ENCODE results near the gene ANO10.
"Not testable (repeated sequence)": the region's sequence is repeated elsewhere in the genome, so short reads cannot be mapped to it uniquely, and the experiment has no call there.

GRCh38 chr3:43492932-43493331, 128.9 kb downstream of the ANO10 start:
- TF ChIP-seq CTCF (IDR thresholded peaks at IDR 0.05); EZH2 (IDR thresholded peaks at IDR 0.05; ENCODE audit: borderline replicate concordance, insufficient read depth, low read depth, low read length, poor library complexity, severe bottlenecking): not testable (repeated sequence)

Measured in B cell (primary cell).